ENCODE results near the gene CSNK1A1.

- no peak for TF ChIP-seq CTCF (IDR thresholded peaks at IDR 0.05)
- no peak for TF ChIP-seq EZH2phosphoT487 (IDR thresholded peaks at IDR 0.05)
- no peak for TF ChIP-seq EZH2 (IDR thresholded peaks at IDR 0.05)
Observed at GRCh38 chr5:149541893-149542292, 9.3 kb downstream of the CSNK1A1 start.
